ENCODE data around the gene ISLR2.

DNA sequence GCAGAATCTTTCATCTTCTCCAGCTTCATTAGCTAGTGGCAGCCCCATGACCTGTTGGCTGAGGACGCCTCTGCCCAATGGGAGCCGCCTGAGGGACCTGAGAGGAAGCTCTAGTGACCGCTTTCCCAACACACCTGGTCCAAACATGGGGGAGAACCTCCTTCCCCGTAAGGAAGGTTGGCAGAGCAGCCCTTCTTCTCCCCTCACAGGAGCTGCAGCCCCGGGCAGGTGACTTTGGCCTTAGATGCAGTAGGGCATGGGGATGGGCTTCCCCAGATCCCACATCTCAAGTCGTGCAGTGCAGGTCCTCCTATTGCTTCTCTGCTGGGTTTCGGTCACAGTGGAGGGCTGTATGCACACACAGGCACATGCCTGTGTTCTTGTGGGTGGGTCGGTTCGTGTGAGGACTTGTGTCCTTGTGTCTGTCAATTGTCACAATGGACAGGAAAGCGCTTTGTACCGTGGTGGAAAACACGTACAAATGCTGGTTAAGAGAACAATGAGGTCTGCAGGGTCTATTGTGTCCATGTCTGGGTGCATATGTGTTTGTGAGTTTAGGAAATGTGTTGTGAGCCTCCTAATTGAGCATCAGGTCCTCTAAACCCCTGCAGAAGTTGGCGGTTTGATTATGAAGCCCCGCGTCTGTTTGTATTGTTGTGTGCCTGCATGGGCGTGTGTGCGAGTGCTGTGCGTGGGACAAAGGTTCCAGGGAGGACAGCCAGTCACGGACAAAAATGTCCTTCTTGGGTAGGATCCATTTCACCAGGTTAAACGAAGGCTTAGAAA lies 1.4 kb downstream of the ISLR2 start:
- TF ChIP-seq, protein P1, sequence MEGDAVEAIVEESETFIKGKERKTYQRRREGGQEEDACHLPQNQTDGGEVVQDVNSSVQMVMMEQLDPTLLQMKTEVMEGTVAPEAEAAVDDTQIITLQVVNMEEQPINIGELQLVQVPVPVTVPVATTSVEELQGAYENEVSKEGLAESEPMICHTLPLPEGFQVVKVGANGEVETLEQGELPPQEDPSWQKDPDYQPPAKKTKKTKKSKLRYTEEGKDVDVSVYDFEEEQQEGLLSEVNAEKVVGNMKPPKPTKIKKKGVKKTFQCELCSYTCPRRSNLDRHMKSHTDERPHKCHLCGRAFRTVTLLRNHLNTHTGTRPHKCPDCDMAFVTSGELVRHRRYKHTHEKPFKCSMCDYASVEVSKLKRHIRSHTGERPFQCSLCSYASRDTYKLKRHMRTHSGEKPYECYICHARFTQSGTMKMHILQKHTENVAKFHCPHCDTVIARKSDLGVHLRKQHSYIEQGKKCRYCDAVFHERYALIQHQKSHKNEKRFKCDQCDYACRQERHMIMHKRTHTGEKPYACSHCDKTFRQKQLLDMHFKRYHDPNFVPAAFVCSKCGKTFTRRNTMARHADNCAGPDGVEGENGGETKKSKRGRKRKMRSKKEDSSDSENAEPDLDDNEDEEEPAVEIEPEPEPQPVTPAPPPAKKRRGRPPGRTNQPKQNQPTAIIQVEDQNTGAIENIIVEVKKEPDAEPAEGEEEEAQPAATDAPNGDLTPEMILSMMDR (IDR thresholded peaks at IDR 0.05): no peak
- TF ChIP-seq EP300 (IDR thresholded peaks at IDR 0.05): no peak

Data from upper lobe of left lung (tissue), 4 donors.